ENCODE data around the gene LBR. TPM values are rescaled to one million over a fixed set of nuclear protein-coding genes. Genes with fewer than 3 reads are reported as not detected.
A peak's percentile ranks its signal among the peaks of the same experiment; 100 is the strongest.
"Not testable (repeated sequence)": the region's sequence is repeated elsewhere in the genome, so short reads cannot be mapped to it uniquely, and the experiment has no call there.

The LBR gene
- total RNA-seq, 1 donor from 2014 or later = 19.0 TPM

DNA sequence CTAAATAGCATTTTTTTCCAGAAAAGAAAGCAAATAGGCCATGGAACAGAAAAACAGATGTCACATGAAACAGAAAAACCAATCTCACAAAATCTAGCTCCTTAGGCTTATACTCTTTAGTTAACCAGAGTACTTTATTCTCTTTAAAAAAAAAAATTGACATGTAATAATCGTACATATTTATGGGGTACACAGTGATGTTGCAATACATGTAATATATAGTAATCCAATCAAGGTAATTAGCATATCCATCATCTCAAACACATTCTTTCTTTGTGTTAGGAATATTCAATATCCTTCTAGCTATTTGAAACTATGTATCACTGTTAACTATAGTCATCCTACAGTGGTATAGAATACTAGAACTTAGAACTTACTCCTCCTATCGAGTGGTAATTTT lies 20.1 kb downstream of the LBR start:
- ATAC-seq (no peak), DNase-seq (ENCODE audit: missing footprints) (no peak)
- intact Hi-C loops (cut with DNase I) = no loop called here

DNA sequence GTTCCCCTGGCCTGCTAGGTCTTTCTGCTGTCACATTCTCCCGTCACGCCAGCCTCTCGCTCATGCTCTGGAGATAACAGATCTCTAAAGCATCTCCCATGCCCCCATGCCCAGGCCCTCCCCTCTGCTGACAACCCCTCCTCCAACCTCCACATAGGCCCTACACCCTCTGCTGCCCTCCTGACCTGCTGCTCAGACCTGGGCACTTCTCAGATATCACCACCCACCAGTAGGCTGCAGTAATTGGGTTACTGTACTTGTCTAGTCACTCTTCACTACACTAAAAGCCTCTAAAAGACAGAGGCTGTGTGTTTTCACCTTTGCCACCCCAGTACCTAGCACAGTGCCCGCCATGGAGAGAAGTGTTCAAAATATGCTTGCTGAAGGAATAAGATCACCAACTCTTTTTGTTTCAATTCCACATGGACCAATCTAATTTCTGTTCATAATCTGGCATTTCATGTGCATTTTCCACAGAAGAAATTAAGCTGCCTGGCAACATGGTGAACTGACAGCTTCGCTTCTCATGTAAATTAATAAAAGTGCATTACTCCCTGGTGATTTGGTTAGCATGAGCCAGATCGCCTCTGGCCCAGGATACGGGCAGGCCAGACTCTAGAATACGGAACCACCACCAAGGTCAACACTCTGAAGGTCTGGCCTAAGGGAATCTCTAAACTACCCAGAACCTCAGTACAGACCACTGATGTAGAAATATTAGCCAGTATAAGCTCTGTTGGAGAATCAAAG lies 20.7 kb downstream of the LBR start:
- intact Hi-C loops (cut with DNase I) = no loop called here
- no peak for DNase-seq (ENCODE audit: missing footprints)
- no peak for ATAC-seq

DNA sequence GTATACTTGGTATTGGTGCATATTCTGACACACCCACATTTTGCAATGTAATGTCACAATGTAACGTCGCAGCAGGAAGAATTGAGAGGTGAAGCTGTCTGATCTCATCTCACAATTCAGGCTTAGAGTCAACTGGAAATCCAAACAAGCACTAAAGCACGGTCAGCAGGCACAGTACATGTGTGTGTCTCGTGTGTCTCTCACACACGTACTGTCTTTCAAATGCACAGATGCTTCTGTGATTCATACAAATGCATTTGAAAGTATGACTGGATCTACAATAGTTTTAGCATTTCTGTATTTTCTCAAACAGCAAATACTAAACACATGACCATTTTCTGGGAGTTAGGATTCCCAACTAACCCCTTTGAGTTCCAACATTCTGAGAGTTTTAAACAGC lies 26.9 kb downstream of the LBR start:
- no peak for ATAC-seq

DNA sequence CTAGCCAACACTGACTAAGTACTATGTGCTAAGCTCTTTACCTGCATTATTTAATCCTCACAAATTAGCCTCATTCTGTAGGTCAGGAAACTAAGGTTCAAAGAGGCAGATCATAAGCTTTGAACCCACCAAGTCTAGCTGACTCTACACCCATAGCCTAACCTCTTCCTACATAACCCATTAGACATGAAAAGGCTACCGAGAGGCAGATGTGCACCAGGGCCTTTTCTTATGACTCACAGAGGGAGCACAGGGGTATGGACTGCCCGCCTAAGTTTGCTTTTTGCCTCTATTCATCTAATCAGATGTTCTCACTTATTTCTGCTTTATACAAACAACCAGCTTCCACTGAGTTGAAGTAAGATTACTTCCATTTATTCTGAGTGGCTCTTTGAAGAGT lies 31.5 kb downstream of the LBR start:
- intact Hi-C loops (cut with DNase I) = no loop called here
- DNase-seq (ENCODE audit: missing footprints) (no peak), ATAC-seq (no peak)

More for the DNA sequence above, 26.9 kb downstream of the LBR start:
- no peak for DNase-seq (ENCODE audit: missing footprints)
- intact Hi-C loops (cut with DNase I) = no loop called here

DNA sequence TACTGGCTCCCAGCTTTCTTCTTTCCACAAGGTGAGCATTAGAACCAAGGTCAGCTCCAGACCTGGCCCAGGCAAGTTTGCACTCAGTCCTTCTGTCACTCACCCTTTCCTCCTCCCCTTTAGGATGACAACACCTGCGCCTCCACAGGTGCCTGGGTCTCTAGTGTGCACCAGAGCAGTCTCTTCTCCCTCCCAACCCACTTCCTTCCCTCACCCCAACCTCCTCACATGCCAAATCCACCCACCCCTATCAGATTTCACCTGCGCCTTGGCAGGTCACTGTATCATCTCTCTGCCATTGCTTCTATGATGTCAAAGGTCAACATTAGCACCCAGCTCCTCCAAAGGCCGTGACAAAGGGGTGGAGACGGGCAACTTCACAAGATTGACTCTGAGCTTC lies 38.0 kb downstream of the LBR start:
- DNase-seq (ENCODE audit: missing footprints) (no peak), ATAC-seq (no peak)
- intact Hi-C loops (cut with DNase I) = no loop called here

DNA sequence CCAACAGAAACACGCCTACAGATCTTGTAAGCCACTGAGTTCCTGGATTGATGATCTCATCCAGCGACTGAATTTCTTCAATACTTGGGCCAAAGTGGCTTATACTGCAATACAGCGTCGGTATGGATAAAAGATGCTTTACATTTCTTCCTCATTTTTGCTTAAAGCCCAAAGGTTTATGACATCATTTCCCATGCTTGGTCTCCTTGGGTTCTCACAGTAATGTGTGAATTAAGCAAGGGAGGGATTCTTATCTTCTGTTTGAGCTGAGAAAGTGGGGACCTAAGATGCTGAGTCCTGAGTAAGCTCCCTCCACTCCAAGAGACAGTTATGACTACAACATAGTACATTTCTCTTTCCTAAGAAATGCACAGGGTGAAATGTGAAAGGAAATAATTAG lies 39.5 kb downstream of the LBR start:
- DNase-seq (ENCODE audit: missing footprints) (no peak), ATAC-seq (no peak)
- intact Hi-C loops (cut with DNase I) = no loop called here

DNA sequence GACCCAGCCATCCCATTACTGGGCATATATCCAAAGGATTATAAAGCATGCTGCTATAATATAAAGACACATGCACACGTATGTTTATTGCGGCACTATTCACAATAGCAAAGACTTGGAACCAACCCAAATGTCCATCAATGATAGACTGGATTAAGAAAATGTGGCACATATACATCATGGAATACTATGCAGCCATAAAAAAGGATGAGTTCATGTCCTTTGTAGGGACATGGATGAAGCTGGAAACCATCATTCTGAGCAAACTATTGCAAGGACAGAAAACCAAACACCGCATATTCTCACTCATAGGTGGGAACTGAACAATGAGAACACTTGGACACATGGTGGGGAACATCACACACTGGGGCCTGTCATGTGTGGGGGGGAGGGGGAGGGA lies 41.0 kb downstream of the LBR start:
- DNase-seq (ENCODE audit: missing footprints); intact Hi-C loops (cut with DNase I); ATAC-seq: not testable (repeated sequence)

DNA sequence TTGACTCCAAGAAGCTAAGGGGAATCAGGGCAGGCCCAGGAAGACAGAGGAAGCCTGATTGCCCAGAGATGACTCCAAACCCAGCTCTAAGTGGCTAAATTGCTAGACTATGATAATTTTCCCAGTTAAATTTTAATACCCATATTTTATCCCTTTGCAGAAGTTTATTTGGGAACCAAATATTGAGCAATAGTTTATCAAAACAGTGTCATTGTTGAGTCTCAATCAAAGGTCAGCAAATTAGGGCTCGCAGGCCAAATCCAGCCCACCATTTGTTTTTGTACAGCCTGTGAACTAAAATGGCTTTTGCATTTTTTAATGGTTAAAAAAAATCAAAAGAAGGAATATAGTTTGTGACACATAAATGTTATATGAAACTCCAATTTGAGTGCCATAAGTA lies 47.1 kb downstream of the LBR start:
- ATAC-seq (no peak), DNase-seq (ENCODE audit: missing footprints) (no peak)
- intact Hi-C loops (cut with DNase I) = no loop called here

DNA sequence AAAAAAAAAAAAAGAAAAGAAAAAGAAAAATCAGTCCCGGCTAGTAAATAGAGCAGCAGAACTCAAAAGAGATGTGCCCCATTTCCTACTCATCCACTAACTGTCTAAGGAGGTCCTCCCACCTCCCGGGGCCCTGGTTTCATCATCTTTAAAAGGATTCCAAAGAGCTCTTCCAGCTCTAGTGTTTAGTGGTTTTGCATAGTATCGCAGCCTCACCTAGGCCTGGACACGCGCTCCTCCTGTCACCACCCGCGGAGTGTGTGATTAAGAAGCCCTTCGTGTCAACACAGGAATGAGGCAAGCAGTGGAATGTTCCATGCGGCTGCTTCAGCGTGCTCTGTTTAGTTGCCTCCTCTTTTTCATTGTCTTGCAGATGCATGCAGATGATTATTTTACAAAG lies 49.0 kb downstream of the LBR start:
- peak; percentile 84 for ATAC-seq

DNA sequence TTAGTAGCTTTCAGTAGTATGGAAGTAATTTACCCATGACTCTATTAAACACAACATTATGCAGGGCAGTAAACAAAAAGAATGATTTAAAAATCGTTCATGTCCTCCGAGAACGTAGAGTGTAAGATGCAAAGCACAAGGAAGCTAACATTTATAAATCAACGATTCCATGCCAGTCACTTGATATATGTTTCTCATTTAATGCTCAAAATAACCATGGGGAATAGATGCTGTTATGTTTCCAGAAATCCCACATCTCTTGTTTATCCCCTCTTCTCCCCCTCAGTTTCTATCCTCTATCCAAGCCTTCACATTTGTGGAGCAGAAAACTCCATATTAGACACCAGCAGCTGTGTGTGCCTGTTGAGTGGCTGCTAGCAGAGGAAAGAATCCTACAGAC lies 52.8 kb downstream of the LBR start:
- no peak for DNase-seq (ENCODE audit: missing footprints)
- intact Hi-C loops (cut with DNase I) = no loop called here
- no peak for ATAC-seq

More for the DNA sequence above, 49.0 kb downstream of the LBR start:
- DNase-seq (ENCODE audit: missing footprints) = no peak
- intact Hi-C loops (cut with DNase I) = no loop called here

DNA sequence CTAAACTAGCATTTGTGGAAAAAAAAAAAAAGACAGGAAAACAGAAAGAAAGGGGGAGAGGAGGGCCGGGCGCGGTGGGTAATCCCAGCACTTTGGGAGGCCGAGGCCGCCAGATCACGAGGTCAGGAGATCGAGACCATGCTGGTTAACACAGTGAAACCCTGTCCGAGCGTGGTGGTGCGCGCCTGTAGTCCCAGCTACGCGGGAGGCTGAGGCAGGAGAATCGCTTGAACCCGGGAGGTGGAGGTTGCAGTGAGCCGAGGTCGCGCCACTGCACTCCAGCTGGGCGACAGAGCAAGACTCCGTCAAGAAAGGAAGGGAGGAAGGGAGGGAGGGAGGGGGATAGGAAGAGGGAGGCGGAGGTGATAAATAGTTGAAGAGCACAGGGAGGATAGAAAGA lies 54.7 kb downstream of the LBR start:
- no peak for ATAC-seq
- intact Hi-C loops (cut with DNase I) = no loop called here

DNA sequence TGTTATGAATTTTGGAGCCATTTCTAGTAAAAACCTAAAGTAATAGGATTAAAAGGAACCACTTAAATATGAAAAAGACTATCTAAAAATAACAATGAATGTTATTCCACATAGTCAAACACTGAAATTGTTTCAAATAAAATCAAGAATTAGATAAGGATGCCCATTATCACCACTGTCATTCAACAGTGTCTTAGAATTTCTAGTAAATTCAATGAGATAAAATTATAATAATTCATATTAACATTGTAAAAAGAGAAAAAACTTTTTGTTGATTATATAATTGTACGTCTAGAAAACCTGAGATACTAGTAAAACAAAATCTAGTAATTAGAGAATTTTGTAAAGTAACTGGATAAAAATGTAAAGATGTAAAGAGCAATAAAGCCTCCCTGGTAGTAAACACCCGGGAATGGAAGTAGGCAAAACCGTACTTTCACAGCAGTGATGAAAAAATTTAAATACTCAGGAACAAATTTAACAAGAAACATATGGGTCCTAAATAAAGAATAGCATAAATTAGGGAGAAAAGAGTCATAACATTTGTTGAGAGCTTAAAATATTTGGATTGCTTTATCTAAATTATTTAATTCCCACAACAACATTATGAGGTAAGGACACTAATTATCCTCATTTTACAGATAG lies 56.4 kb downstream of the LBR start:
- ATAC-seq = no peak
- intact Hi-C loops (cut with DNase I) = no loop called here
- DNase-seq (ENCODE audit: missing footprints) = no peak

More for the DNA sequence above, 54.7 kb downstream of the LBR start:
- no peak for DNase-seq (ENCODE audit: missing footprints)

DNA sequence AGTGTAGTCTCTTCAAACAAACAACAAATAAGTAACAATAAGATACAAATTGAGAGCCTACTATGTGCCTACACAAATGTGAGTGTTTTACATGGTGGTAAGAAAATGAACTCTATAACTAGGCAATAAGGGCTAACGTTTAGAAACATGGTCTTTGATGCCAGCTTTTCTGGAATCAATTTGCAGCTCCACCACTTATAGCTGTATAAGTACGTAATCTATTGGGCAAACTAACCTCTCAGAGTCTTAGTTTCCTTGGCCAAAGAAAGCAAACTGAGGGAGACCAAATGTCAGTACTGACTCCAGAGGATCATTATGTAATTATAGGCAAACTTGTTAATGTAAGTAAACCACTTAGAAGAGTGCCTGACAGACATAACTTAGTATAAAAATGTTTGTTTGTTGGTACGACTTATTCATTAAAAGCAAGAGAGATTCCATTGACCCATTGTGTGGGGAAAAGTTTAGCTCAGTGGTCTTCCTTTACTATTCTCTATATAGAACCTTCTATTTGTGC lies 59.7 kb downstream of the LBR start:
- DNase-seq (ENCODE audit: missing footprints) = no peak
- ATAC-seq = no peak
- intact Hi-C loops (cut with DNase I) = no loop called here

DNA sequence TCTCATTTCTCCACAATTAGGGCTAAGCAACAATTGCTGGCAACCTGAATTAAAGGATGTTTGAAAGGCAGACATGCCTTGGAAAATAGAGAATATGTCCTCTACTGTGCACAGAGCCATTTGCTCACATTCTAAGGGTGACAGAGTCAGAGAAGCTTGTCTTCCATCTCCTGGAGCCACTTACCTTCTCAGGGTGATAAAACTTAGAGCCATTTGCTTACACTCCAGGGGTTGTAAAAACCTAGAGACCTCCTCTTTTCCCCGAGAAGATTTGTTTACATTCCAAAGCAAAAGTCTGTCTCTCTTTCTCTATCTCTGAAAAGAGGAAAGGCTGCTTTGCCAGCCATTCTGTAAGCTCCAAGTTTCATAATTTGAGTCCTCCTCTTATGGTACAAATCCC lies 61.3 kb downstream of the LBR start:
- DNase-seq (ENCODE audit: missing footprints) (no peak), ATAC-seq (no peak)
- intact Hi-C loops (cut with DNase I) = no loop called here

DNA sequence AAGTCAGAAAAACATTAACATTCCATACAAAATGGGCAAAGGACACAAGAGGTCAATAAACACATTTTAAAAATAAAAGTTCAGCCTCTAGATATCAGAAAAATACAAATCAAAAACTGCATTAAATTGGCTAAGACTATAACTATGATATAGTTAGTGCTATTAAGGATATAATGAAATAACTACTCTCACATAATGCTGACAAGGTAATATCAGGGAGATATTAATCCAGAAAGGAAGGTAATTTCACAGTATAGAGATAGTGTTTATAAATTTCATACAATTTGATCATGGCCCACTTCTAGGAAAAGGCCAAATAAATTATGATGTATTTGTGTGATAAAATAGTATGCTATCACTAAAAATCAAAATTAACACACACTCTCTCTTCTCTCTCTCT lies 61.8 kb downstream of the LBR start:
- intact Hi-C loops (cut with DNase I) = no loop called here
- no peak for ATAC-seq
- DNase-seq (ENCODE audit: missing footprints) = no peak

DNA sequence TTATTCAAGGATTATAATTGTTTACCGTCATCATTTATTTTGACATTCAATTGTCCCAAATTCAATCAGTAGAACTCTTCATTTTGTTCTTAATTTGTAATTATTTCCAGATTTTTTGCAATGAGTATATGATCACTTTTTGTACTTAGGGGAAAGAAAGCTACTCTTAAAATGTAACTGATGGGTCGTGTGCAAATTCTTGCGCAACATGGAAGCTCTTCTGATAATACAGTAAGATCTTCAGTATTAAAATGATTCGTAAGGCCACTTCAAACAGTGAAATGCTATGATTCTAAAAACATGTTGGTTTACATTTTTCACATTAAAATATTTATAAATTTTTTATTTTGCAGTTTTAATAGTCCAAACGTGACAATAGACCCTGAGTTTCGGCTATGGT lies 63.4 kb downstream of the LBR start:
- no peak for ATAC-seq
- DNase-seq (ENCODE audit: missing footprints) = no peak
- intact Hi-C loops (cut with DNase I) = no loop called here

DNA sequence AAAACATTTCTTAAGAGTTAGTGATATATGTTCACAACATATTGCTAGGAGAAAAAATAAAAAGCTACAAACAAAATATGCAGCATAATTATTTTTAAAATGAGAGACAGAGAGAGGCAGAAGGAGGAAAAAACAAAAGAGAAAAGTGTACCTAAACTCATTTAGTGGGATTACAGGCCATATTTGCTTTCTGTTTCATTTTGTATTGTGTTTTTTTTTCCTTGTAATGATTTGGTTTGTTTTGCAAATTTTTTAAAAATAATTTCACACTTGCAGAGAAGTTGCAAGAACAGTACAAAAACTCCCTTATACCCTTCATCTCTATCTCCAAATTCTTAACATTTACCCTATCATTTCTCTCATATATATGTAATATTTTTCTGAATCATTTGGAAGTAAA lies 65.0 kb downstream of the LBR start:
- no peak for ATAC-seq
- no peak for DNase-seq (ENCODE audit: missing footprints)
- intact Hi-C loops (cut with DNase I) = no loop called here

DNA sequence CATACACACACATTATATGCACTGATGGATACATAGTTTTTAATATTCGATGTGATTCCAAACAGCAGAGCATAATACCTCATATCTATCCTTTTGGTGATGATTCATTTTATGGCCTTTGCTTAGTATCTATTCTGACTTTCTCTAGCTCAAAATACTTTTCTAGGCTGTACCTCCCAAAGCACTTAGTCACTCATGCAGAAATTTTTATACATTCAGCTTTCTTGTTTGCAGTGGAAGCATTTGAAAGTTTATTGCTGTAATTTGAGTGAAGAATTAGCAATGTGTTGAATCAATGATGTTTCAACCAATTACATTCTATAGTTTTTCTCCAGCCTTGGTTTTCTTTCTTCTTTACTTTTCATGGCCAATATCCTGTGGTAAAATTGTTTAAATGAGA lies 66.7 kb downstream of the LBR start:
- no peak for DNase-seq (ENCODE audit: missing footprints)
- ATAC-seq = no peak
- intact Hi-C loops (cut with DNase I) = no loop called here

DNA sequence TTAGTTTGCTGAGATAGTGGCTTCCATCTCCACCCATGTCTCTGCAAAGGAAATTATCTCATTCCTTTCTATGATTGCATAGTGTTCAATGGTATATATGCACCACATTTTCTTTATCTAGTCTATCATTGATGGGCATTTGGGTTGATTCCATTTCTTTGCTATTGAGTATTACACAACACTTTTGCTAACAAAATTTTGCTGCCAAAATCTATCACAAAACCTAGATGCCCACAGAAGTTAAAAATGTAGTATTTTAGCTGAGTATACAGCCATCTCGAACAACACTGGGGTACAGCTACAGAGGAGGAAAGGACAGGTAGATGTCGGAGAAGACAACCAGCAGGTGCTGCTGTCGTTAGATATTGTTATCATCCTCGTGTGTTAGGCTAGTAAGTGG lies 67.7 kb downstream of the LBR start:
- ATAC-seq (no peak), DNase-seq (ENCODE audit: missing footprints) (no peak)
- intact Hi-C loops (cut with DNase I) = no loop called here

DNA sequence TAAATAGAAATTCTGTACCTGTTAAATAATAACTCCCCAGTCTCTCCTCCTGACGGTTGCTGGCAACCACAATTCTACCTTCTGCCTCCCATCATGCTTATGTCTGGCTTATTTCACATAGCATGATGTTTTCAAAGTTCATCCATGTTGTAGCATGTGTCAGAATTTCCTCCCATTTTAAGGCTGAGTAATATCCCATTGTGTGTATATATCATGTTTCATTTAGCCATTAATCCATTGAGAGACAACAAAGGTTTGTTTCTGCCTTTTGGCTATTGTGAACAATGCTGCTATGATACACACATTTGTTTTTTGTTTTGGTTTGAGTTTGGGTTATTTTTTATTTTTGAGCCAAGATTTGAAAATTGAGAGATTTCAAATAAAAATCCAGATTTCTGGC lies 72.0 kb downstream of the LBR start:
- intact Hi-C loops (cut with DNase I) = no loop called here
- DNase-seq (ENCODE audit: missing footprints) = no peak
- ATAC-seq = no peak

DNA sequence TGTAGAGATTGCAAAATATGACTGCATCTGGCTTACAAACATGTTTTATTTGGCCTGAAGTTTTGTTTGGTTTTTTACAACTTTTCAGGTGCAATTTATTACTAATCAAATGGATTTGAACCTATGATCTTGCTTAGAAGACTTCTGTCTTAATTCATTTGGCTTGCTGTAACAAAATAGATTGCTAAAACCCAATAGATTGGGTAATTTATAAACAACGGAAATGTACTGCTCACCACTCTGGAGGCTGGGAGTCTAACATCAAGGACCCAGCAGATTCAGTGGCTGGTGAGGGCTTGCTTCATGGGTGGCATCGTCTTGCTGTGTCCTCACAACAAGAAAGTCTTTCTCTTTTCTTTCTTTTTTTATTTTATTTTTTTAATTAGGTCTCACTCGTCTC lies 72.9 kb downstream of the LBR start:
- no peak for DNase-seq (ENCODE audit: missing footprints)
- ATAC-seq = no peak
- intact Hi-C loops (cut with DNase I) = no loop called here
